H9 (cell line): ENCODE results near the gene PIEZO2. TPM values are rescaled to one million over a fixed set of nuclear protein-coding genes. Genes with fewer than 3 reads are reported as not detected.

Experiments
- DNase-seq: peaks from one replicate; pipeline ENCODE4 v3.0.0-alpha.2; 2017
- H2AFZ ChIP-seq: one replicate; pipeline ENCODE4 v1.6.1; 2013; ENCODE audit warnings: mild to moderate bottlenecking, low read length, control low read depth, moderate library complexity
- H2AK5ac ChIP-seq: 2 replicates; pipeline ENCODE4 v1.6.1; 2013; ENCODE audit warnings: low read length, control low read depth, mixed read lengths; ENCODE audit not compliant: insufficient read length
- H2BK120ac ChIP-seq: one replicate; pipeline ENCODE4 v1.6.1; 2013; ENCODE audit warnings: low read depth, mild to moderate bottlenecking, low read length, control low read depth, inconsistent platforms; ENCODE audit not compliant: poor library complexity, severe bottlenecking
- H2BK12ac ChIP-seq: 2 replicates; pipeline ENCODE4 v1.6.1; 2013; ENCODE audit warnings: low read length, control low read depth, mixed read lengths, low read depth; ENCODE audit not compliant: insufficient read length
- H2BK15ac ChIP-seq: 2 replicates; pipeline ENCODE4 v1.6.1; 2013; ENCODE audit warnings: low read depth, low read length, control low read depth
- H2BK20ac ChIP-seq: one replicate; pipeline ENCODE4 v1.6.1; 2013; ENCODE audit warnings: low read depth, mild to moderate bottlenecking, low read length, control low read depth, inconsistent platforms; ENCODE audit not compliant: poor library complexity, severe bottlenecking
- H2BK5ac ChIP-seq: 2 replicates; pipeline ENCODE4 v1.6.1; 2013; ENCODE audit warnings: low read length, control low read depth, mixed read lengths; ENCODE audit not compliant: insufficient read length
- H3K14ac ChIP-seq: 2 replicates; pipeline ENCODE4 v1.6.1; 2013; ENCODE audit warnings: low read length, control low read depth; ENCODE audit not compliant: insufficient read depth
- H3K18ac ChIP-seq: 2 replicates; pipeline ENCODE4 v1.6.1; 2013; ENCODE audit warnings: low read depth, mild to moderate bottlenecking, mixed read lengths, low read length, control low read depth; ENCODE audit not compliant: insufficient read length
- H3K23ac ChIP-seq: 2 replicates; pipeline ENCODE4 v1.6.1; 2013; ENCODE audit warnings: low read length, control low read depth, mixed read lengths, low read depth; ENCODE audit not compliant: insufficient read length
- H3K23me2 ChIP-seq: 2 replicates; pipeline ENCODE4 v1.6.1; 2013; ENCODE audit warnings: low read depth, mild to moderate bottlenecking, mixed read lengths, low read length, control low read depth; ENCODE audit not compliant: insufficient read length, poor library complexity, severe bottlenecking
- H3K27ac ChIP-seq: 2 replicates; pipeline ENCODE4 v1.5.1; 2013; ENCODE audit warnings: low read length, control low read depth, mixed read lengths, low read depth; ENCODE audit not compliant: insufficient read length
- H3K27me3 ChIP-seq: 2 replicates; pipeline ENCODE4 v1.6.1; 2013; ENCODE audit warnings: low read length, control low read depth, inconsistent platforms; ENCODE audit not compliant: insufficient read depth
- H3K4ac ChIP-seq: 2 replicates; pipeline ENCODE4 v1.6.1; 2013; ENCODE audit warnings: low read depth, mild to moderate bottlenecking, control low read depth, inconsistent platforms, low read length, moderate library complexity
- H3K4me1 ChIP-seq: 2 replicates; pipeline ENCODE4 v1.6.1; 2013; ENCODE audit warnings: low read length, control low read depth, inconsistent platforms; ENCODE audit not compliant: insufficient read depth
- H3K4me2 ChIP-seq: 2 replicates; pipeline ENCODE4 v1.6.1; 2013; ENCODE audit warnings: low read length, control low read depth, mixed read lengths; ENCODE audit not compliant: insufficient read length, insufficient read depth
- H3K56ac ChIP-seq: 2 replicates; pipeline ENCODE4 v1.6.1; 2013; ENCODE audit warnings: low read depth, mild to moderate bottlenecking, mixed read lengths, low read length, control low read depth; ENCODE audit not compliant: insufficient read length
- H3K79me1 ChIP-seq: 2 replicates; pipeline ENCODE4 v1.6.1; 2013; ENCODE audit warnings: low read depth, mild to moderate bottlenecking, moderate library complexity, low read length, control low read depth, inconsistent platforms; ENCODE audit not compliant: insufficient read depth, poor library complexity, severe bottlenecking
- H3K79me2 ChIP-seq: 2 replicates; pipeline ENCODE4 v1.6.1; 2013; ENCODE audit warnings: low read length, control low read depth, inconsistent platforms; ENCODE audit not compliant: insufficient read depth
- H3K9ac ChIP-seq: 2 replicates; pipeline ENCODE4 v1.6.1; 2013; ENCODE audit warnings: low read length, control low read depth, mixed read lengths; ENCODE audit not compliant: insufficient read length; ENCODE audit errors: extremely low read depth
- H3K9me3 ChIP-seq: one replicate; pipeline ENCODE4 v1.6.1; 2013; ENCODE audit warnings: low read depth, low read length, inconsistent platforms; ENCODE audit not compliant: control insufficient read depth
- H3T11ph ChIP-seq: one replicate; pipeline ENCODE4 v1.6.1; 2013; ENCODE audit warnings: mild to moderate bottlenecking, low read length, control low read depth, inconsistent platforms
- H4K20me1 ChIP-seq: one replicate; pipeline ENCODE4 v1.6.1; 2013; ENCODE audit not compliant: control insufficient read depth, insufficient read length, insufficient read depth
- H4K5ac ChIP-seq: 2 replicates; pipeline ENCODE4 v1.6.1; 2013; ENCODE audit warnings: low read depth, mild to moderate bottlenecking, mixed read lengths, low read length, control low read depth; ENCODE audit not compliant: insufficient read length
- H4K8ac ChIP-seq: replicated peaks from 2 replicates; pipeline ENCODE4 v1.6.1; 2013; ENCODE audit warnings: low read length, control low read depth, mixed read lengths, low read depth; ENCODE audit not compliant: insufficient read length
- H4K91ac ChIP-seq: 2 replicates; pipeline ENCODE4 v1.6.1; 2013; ENCODE audit warnings: low read depth, mild to moderate bottlenecking, moderate library complexity, mixed read lengths, low read length, control low read depth; ENCODE audit not compliant: insufficient read length
- H3K27ac Mint-ChIP-seq, 3 experiments: 2 replicates in 2 of 3; 3 replicates in 1 of 3; pipeline ENCODE4 v1.8.0; 2020 to 2021; ENCODE audit warnings: mixed read lengths in 3 of 3, mild to moderate bottlenecking in 1 of 3, moderate library complexity in 1 of 3
- H3K27me3 Mint-ChIP-seq: 2 replicates; pipeline ENCODE4 v1.8.0; 2021; ENCODE audit warnings: low read depth, mild to moderate bottlenecking, moderate library complexity, mixed read lengths
- H3K36me3 Mint-ChIP-seq, 3 experiments: 2 replicates in 2 of 3; 3 replicates in 1 of 3; pipeline ENCODE4 v1.8.0; 2020 to 2021; ENCODE audit warnings: low read depth in 3 of 3, mixed read lengths in 3 of 3; ENCODE audit not compliant: insufficient read depth in 1 of 3
- H3K4me1 Mint-ChIP-seq, 2 experiments: 2 replicates each; pipeline ENCODE4 v1.8.0; 2020; ENCODE audit warnings: mixed read lengths in 2 of 2
- H3K4me3 Mint-ChIP-seq, 2 experiments: 2 replicates in 1 of 2; 3 replicates in 1 of 2; pipeline ENCODE4 v1.8.0; 2020 to 2021; ENCODE audit warnings: mild to moderate bottlenecking in 2 of 2, mixed read lengths in 2 of 2, moderate library complexity in 1 of 2
- H3K9me3 Mint-ChIP-seq, 2 experiments: 2 replicates in 1 of 2; 3 replicates in 1 of 2; pipeline ENCODE4 v1.8.0; 2020; ENCODE audit warnings: mild to moderate bottlenecking in 2 of 2, mixed read lengths in 2 of 2, moderate library complexity in 1 of 2
- CTCF ChIP-seq: fragments of 200-600 bp; sonication (generic); conservative IDR thresholded peaks from 3 replicates; pipeline ENCODE4 v1.8.0; 2021; ENCODE audit warnings: antibody characterized with exemption, mild to moderate bottlenecking
- WGBS: extraction: QIAGEN DNeasy Blood & Tissue Kit; methylation state at CpG from one replicate; pipeline ENCODE4 v1.1.7; 2013; ENCODE audit warnings: missing lambda C conversion rate, low lambda C conversion rate, mixed read lengths; ENCODE audit not compliant: insufficient read length; ENCODE audit errors: extremely low coverage; 5-methylcytosine and 5-hydroxymethylcytosine counted together
- total RNA-seq: library from RNA; stranded (reverse); gene quantifications from 2 replicates; pipeline ENCODE4 v1.2.1, GENCODE V29; 2021

The PIEZO2 gene
- total RNA-seq, 1 experiment from 2014 or later = 3.9 TPM

GRCh38 chr18:10893196-10893595 is 256.2 kb downstream of the PIEZO2 start:
- Histone ChIP-seq H2BK15ac (no peak overlapping the region), H3K4me2 (no peak overlapping the region), H3T11ph (no peak overlapping the region), H3K18ac (no peak overlapping the region), H3K4ac (no peak overlapping the region), H3K27ac (no peak overlapping the region), H3K9ac (no peak overlapping the region), H2AFZ (no peak overlapping the region), H4K8ac (no peak overlapping the region), H3K79me1 (no peaks in the 10 kb centered on the region), H3K27me3 (no peaks in the 10 kb centered on the region), H2BK20ac (no peak overlapping the region), H2BK5ac (no peak overlapping the region), H3K79me2 (no peaks in the 10 kb centered on the region), H4K5ac (no peak overlapping the region), H4K91ac (no peak overlapping the region), H3K23me2 (no peaks in the 10 kb centered on the region), H2BK120ac (no peak overlapping the region), H3K23ac (no peak overlapping the region), H3K14ac (no peak overlapping the region), H3K4me1 (no peaks in the 10 kb centered on the region), H2BK12ac (no peak overlapping the region), H2AK5ac (no peak overlapping the region), H3K56ac (no peak overlapping the region), H4K20me1 (no peaks in the 10 kb centered on the region), H3K9me3 (no peaks in the 10 kb centered on the region)
- Mint-ChIP-seq H3K27me3 (no peaks in the 10 kb centered on the region), H3K27ac (no peak overlapping the region), H3K36me3 (peaks cover 0 to 4% (median 0%) of the 10 kb centered on the region in 3 experiments; a peak in 3 of 7 replicates), H3K4me1 (peaks cover 8 to 12% of the 10 kb centered on the region in 2 experiments), H3K9me3 (no peaks in the 10 kb centered on the region; a peak in 1 of 5 replicates), H3K4me3 (no peak overlapping the region)
- no CpG with 5 or more reads among the region's 2 CpGs for WGBS
- TF ChIP-seq CTCF = no peak
- no peak for DNase-seq
